IMR-90 (cell line): ENCODE results near the gene ZNRF3. TPM values are rescaled to one million over a fixed set of nuclear protein-coding genes. Genes with fewer than 3 reads are reported as not detected.

Experiments
- ATAC-seq: fragments of 200-7000 bp; cut with Tn5 transposase; 2 replicates; pipeline ENCODE4 v1.9.1; 2020; ENCODE audit warnings: low read depth, mild to moderate bottlenecking, moderate library complexity
- BruUV-seq: library from RNA; stranded (reverse); fragments of 400-500 nt; replicated peaks from 2 replicates; lab custom pipeline; 2021; lab: Mats Ljungman, UMichigan
- CTCF ChIA-PET: fragments of 300-600 bp; formaldehyde crosslinking; extraction: SDS; loops from one replicate; lab custom pipeline; 2021; ENCODE audit warnings: antibody characterized with exemption; lab: Yijun Ruan, JAX
- POLR2A ChIA-PET: fragments of 300-600 bp; sonication (Branson Sonifier 250); formaldehyde crosslinking; loops from one replicate; lab custom pipeline; 2022; ENCODE audit warnings: antibody characterized with exemption; ENCODE audit not compliant: unreplicated experiment; lab: Charles Lee
- DNase-seq: peaks from one replicate; pipeline ENCODE4 v3.0.0; 2013
- H2AFZ ChIP-seq: replicated peaks from 2 replicates; pipeline ENCODE3; 2013; ENCODE audit warnings: low read length, mild to moderate bottlenecking; ENCODE audit not compliant: poor library complexity
- H2AK5ac ChIP-seq: 2 replicates; pipeline ENCODE4 v1.6.1; 2013; ENCODE audit warnings: low read depth, low read length, inconsistent platforms
- H2AK9ac ChIP-seq: replicated peaks from 2 replicates; pipeline ENCODE3; 2013; ENCODE audit warnings: mild to moderate bottlenecking, low read depth, low read length, moderate library complexity; ENCODE audit not compliant: poor library complexity
- H2BK120ac ChIP-seq: 2 replicates; pipeline ENCODE4 v1.6.1; 2013; ENCODE audit warnings: low read depth, low read length, inconsistent platforms
- H2BK15ac ChIP-seq: 3 replicates; pipeline ENCODE4 v1.6.1; 2013; ENCODE audit warnings: low read depth, low read length, inconsistent platforms
- H2BK20ac ChIP-seq: 2 replicates; pipeline ENCODE4 v1.6.1; 2013; ENCODE audit warnings: low read depth, mild to moderate bottlenecking, inconsistent platforms, low read length, moderate library complexity
- H2BK5ac ChIP-seq: 2 replicates; pipeline ENCODE4 v1.6.1; 2013; ENCODE audit warnings: mild to moderate bottlenecking, low read depth, low read length, inconsistent platforms; ENCODE audit not compliant: poor library complexity, severe bottlenecking
- H3K14ac ChIP-seq: replicated peaks from 2 replicates; pipeline ENCODE4 v1.6.1; 2013; ENCODE audit warnings: low read depth, low read length, inconsistent platforms
- H3K18ac ChIP-seq: 2 replicates; pipeline ENCODE4 v1.6.1; 2013; ENCODE audit warnings: low read depth, low read length, control low read depth
- H3K23ac ChIP-seq: 2 replicates; pipeline ENCODE4 v1.6.1; 2013; ENCODE audit warnings: low read depth, low read length, inconsistent platforms
- H3K27ac ChIP-seq: 2 replicates; pipeline ENCODE4 v1.5.1; 2013; ENCODE audit warnings: mild to moderate bottlenecking, control low read depth, low read length; ENCODE audit not compliant: insufficient read depth
- H3K27me3 ChIP-seq: 2 replicates; pipeline ENCODE4 v1.6.1; 2013; ENCODE audit warnings: low read length; ENCODE audit not compliant: control insufficient read depth, insufficient read depth
- H3K36me3 ChIP-seq: 2 replicates; pipeline ENCODE4 v1.6.1; 2013; ENCODE audit warnings: low read length, mixed read lengths; ENCODE audit not compliant: control insufficient read depth, insufficient read depth
- H3K4ac ChIP-seq: 2 replicates; pipeline ENCODE4 v1.6.1; 2013; ENCODE audit warnings: low read depth, low read length, inconsistent platforms
- H3K4me1 ChIP-seq: 2 replicates; pipeline ENCODE4 v1.6.1; 2013; ENCODE audit warnings: low read length, mixed read lengths; ENCODE audit not compliant: control insufficient read depth, insufficient read depth
- H3K4me2 ChIP-seq: 2 replicates; pipeline ENCODE4 v1.6.1; 2013; ENCODE audit warnings: low read depth, mild to moderate bottlenecking, control low read depth, low read length, moderate library complexity
- H3K4me3 ChIP-seq: 2 replicates; pipeline ENCODE4 v1.5.1; 2013; ENCODE audit warnings: low read depth, mild to moderate bottlenecking, control low read depth, low read length, moderate library complexity; ENCODE audit not compliant: insufficient read depth
- H3K56ac ChIP-seq: 2 replicates; pipeline ENCODE4 v1.6.1; 2013; ENCODE audit warnings: low read length, inconsistent platforms; ENCODE audit not compliant: insufficient read depth; ENCODE audit errors: extremely low read depth
- H3K79me1 ChIP-seq, 2 experiments: 2 replicates each; pipeline ENCODE4 v1.6.1; 2013; ENCODE audit warnings: low read length in 2 of 2, inconsistent platforms in 1 of 2, low read depth in 1 of 2
- H3K9ac ChIP-seq: 2 replicates; pipeline ENCODE4 v1.6.1; 2013; ENCODE audit warnings: low read depth, low read length, control low read depth
- H3K9me1 ChIP-seq: 2 replicates; pipeline ENCODE4 v1.6.1; 2013; ENCODE audit warnings: low read length, inconsistent platforms; ENCODE audit not compliant: insufficient read depth
- H3K9me3 ChIP-seq: 2 replicates; pipeline ENCODE4 v1.6.1; 2013; ENCODE audit warnings: low read length; ENCODE audit not compliant: control insufficient read depth, insufficient read depth
- H4K20me1 ChIP-seq: 2 replicates; pipeline ENCODE4 v1.6.1; 2013; ENCODE audit warnings: low read length, inconsistent platforms; ENCODE audit not compliant: insufficient read depth
- H4K5ac ChIP-seq: 2 replicates; pipeline ENCODE4 v1.6.1; 2013; ENCODE audit warnings: mild to moderate bottlenecking, low read depth, low read length, control low read depth
- H4K8ac ChIP-seq, 2 experiments: 2 replicates each; pipeline ENCODE4 v1.6.1; 2013; ENCODE audit warnings: low read depth in 2 of 2, low read length in 2 of 2, control low read depth in 1 of 2, inconsistent platforms in 1 of 2
- H4K91ac ChIP-seq: 2 replicates; pipeline ENCODE4 v1.6.1; 2013; ENCODE audit warnings: low read depth, low read length, inconsistent platforms; ENCODE audit not compliant: insufficient read depth
- BHLHE40 ChIP-seq: fragments of 150-350 bp; IDR thresholded peaks from 2 replicates; pipeline ENCODE4 v1.6.1; 2016; ENCODE audit warnings: mild to moderate bottlenecking, low read depth, low read length
- CEBPB ChIP-seq: IDR thresholded peaks from 2 replicates; pipeline ENCODE4 v1.6.1; 2012; ENCODE audit warnings: low read depth, low read length, improper control_type of control experiment
- CHD1 ChIP-seq: IDR thresholded peaks from 2 replicates; pipeline ENCODE4 v1.6.1; 2012; ENCODE audit warnings: low read depth, low read length, improper control_type of control experiment
- ELK1 ChIP-seq: fragments of 150-350 bp; IDR thresholded peaks from 2 replicates; pipeline ENCODE4 v1.6.1; 2016; ENCODE audit warnings: low read depth, mild to moderate bottlenecking, low read length, moderate library complexity, borderline replicate concordance
- FOS ChIP-seq: fragments of 150-350 bp; IDR thresholded peaks from 2 replicates; pipeline ENCODE4 v1.6.1; 2016; ENCODE audit warnings: low read depth, low read length
- MAFK ChIP-seq: IDR thresholded peaks from 2 replicates; pipeline ENCODE4 v1.6.1; 2012; ENCODE audit warnings: low read depth, low read length, improper control_type of control experiment
- MAZ ChIP-seq: IDR thresholded peaks from 2 replicates; pipeline ENCODE4 v1.6.1; 2012; ENCODE audit warnings: low read depth, mild to moderate bottlenecking, low read length, improper control_type of control experiment, moderate library complexity, borderline replicate concordance
- MXI1 ChIP-seq: IDR thresholded peaks from 2 replicates; pipeline ENCODE4 v1.6.1; 2012; ENCODE audit warnings: low read depth, mild to moderate bottlenecking, low read length, moderate library complexity, borderline replicate concordance
- NFE2L2 ChIP-seq: fragments of 150-350 bp; IDR thresholded peaks from 2 replicates; pipeline ENCODE4 v1.6.1; 2016; ENCODE audit warnings: low read depth, mild to moderate bottlenecking, low read length
- POLR2A ChIP-seq: IDR thresholded peaks from 2 replicates; pipeline ENCODE4 v1.6.1; 2012; ENCODE audit warnings: mild to moderate bottlenecking, low read depth, low read length
- RAD21 ChIP-seq: IDR thresholded peaks from 2 replicates; pipeline ENCODE4 v1.6.1; 2012; ENCODE audit warnings: low read length, improper control_type of control experiment
- RCOR1 ChIP-seq: IDR thresholded peaks from 2 replicates; pipeline ENCODE4 v1.6.1; 2012; ENCODE audit warnings: mild to moderate bottlenecking, low read length, improper control_type of control experiment; ENCODE audit not compliant: insufficient replicate concordance
- RFX5 ChIP-seq: IDR thresholded peaks from 2 replicates; pipeline ENCODE4 v1.8.0; 2012; ENCODE audit warnings: low read depth, mild to moderate bottlenecking, low read length, moderate library complexity
- SMC3 ChIP-seq: fragments of 150-350 bp; IDR thresholded peaks from 2 replicates; pipeline ENCODE4 v1.6.1; 2016; ENCODE audit warnings: low read depth, mild to moderate bottlenecking, antibody characterized with exemption, low read length, moderate library complexity
- WGBS, 2 experiments: methylation state at CpG; one replicate each; pipeline versions ENCODE4 v1.1.5 to v1.1.7; 2013; ENCODE audit warnings: missing lambda C conversion rate in 2 of 2; ENCODE audit not compliant: insufficient read length in 1 of 2; ENCODE audit errors: extremely low coverage in 2 of 2; 5-methylcytosine and 5-hydroxymethylcytosine counted together
- dilution Hi-C: fragments of 300-500 bp; cut with HindIII; formaldehyde crosslinking; loops from one replicate; pipeline ENCODE4 v1.14.3; 2018; ENCODE audit warnings: low sequenced_read_pairs; ENCODE audit not compliant: unreplicated experiment
- in situ Hi-C: fragments of 300-500 bp; cut with MboI; formaldehyde crosslinking; loops from 3 replicates; pipeline ENCODE4 v1.14.3; 2019; ENCODE audit warnings: low sequenced_read_pairs, inconsistent platforms, mixed read lengths
- intact Hi-C: fragments of 100-400 bp; cut with micrococcal nuclease; formaldehyde crosslinking; loops from 2 replicates; pipeline ENCODE4 v1.10.0; 2022
- polyA plus RNA-seq, 3 experiments: library from polyadenylated mRNA; depleted of rRNA; stranded (reverse); fragments of >200 nt; gene quantifications; 2 replicates each; pipeline ENCODE4 v1.2.3, GENCODE V29; 2012; ENCODE audit warnings: low replicate concordance in 1 of 3
- total RNA-seq: library from RNA; depleted of rRNA; stranded (reverse); fragments of >200 nt; gene quantifications from 2 replicates; pipeline ENCODE4 v1.2.3, GENCODE V29; 2012
- TF ChIP-seq, protein P1 (sequence below): conservative IDR thresholded peaks from 2 replicates; pipeline ENCODE4 v1.5.1; 2012; ENCODE audit warnings: mild to moderate bottlenecking, low read depth, low read length, improper control_type of control experiment
- TF ChIP-seq, protein P2 (sequence below): fragments of 150-350 bp; IDR thresholded peaks from 2 replicates; pipeline ENCODE4 v1.6.1; 2017; ENCODE audit warnings: mild to moderate bottlenecking, antibody characterized with exemption, low read length, low read depth

Gene ZNRF3
- total and polyA plus RNA-seq, 2 of the 4 experiments (the other 2 are of a cell fraction): 1.4 to 2.4 TPM

- no peak overlapping the region for H2BK15ac ChIP-seq
- no peak overlapping the region for H2BK20ac ChIP-seq
- H3K56ac ChIP-seq: no peak overlapping the region
- no peaks in the 10 kb centered on the region for H3K27me3 ChIP-seq
- no peak overlapping the region for H4K5ac ChIP-seq
- H3K9ac ChIP-seq: no peak overlapping the region
- WGBS, 2 experiments: no CpG with 5 or more reads among the region's 3 CpGs
- TF ChIP-seq CEBPB: no peak
- TF ChIP-seq RCOR1: no peak
- TF ChIP-seq SMC3: no peak
- no peak for TF ChIP-seq CHD1
- TF ChIP-seq MAZ: no peak
- TF ChIP-seq RAD21: no peak
- TF ChIP-seq MAFK: no peak
- no peak for TF ChIP-seq POLR2A
- TF ChIP-seq, protein P1, sequence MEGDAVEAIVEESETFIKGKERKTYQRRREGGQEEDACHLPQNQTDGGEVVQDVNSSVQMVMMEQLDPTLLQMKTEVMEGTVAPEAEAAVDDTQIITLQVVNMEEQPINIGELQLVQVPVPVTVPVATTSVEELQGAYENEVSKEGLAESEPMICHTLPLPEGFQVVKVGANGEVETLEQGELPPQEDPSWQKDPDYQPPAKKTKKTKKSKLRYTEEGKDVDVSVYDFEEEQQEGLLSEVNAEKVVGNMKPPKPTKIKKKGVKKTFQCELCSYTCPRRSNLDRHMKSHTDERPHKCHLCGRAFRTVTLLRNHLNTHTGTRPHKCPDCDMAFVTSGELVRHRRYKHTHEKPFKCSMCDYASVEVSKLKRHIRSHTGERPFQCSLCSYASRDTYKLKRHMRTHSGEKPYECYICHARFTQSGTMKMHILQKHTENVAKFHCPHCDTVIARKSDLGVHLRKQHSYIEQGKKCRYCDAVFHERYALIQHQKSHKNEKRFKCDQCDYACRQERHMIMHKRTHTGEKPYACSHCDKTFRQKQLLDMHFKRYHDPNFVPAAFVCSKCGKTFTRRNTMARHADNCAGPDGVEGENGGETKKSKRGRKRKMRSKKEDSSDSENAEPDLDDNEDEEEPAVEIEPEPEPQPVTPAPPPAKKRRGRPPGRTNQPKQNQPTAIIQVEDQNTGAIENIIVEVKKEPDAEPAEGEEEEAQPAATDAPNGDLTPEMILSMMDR: no peak
- TF ChIP-seq FOS: no peak
- TF ChIP-seq, protein P2, sequence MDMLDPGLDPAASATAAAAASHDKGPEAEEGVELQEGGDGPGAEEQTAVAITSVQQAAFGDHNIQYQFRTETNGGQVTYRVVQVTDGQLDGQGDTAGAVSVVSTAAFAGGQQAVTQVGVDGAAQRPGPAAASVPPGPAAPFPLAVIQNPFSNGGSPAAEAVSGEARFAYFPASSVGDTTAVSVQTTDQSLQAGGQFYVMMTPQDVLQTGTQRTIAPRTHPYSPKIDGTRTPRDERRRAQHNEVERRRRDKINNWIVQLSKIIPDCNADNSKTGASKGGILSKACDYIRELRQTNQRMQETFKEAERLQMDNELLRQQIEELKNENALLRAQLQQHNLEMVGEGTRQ: no peak
- no peak for TF ChIP-seq MXI1
- no peak for TF ChIP-seq ELK1
- TF ChIP-seq RFX5: no peak
- TF ChIP-seq NFE2L2: no peak
- TF ChIP-seq BHLHE40: no peak
- intact Hi-C loops: no loop called here
- no peak overlapping the region for H3K14ac ChIP-seq
- peaks cover 11% of the 10 kb centered on the region for H3K4me1 ChIP-seq
- peaks cover 19% of the 10 kb centered on the region; the same call in 1 of the 2 replicates for H4K20me1 ChIP-seq
- dilution Hi-C loops: no loop called here
- no peak for ATAC-seq
- H3K9me1 ChIP-seq: peaks cover 9% of the 10 kb centered on the region; the same call in 1 of the 2 replicates
- H2BK120ac ChIP-seq: no peak overlapping the region
- CTCF ChIA-PET: no interaction called here
- BruUV-seq: no TSS peak
- H3K36me3 ChIP-seq: no peaks in the 10 kb centered on the region
- H3K4ac ChIP-seq: no peak overlapping the region
- no peak overlapping the region for H4K8ac ChIP-seq
- H3K27ac ChIP-seq: no peak overlapping the region
- POLR2A ChIA-PET: no interaction called here
- no peak overlapping the region for H3K18ac ChIP-seq
- in situ Hi-C loops: no loop called here
- no peak for DNase-seq
- H3K4me2 ChIP-seq: no peak overlapping the region
- no peak overlapping the region for H3K23ac ChIP-seq
- H2AFZ ChIP-seq: no peak overlapping the region
- no peak overlapping the region for H2AK9ac ChIP-seq
- H3K9me3 ChIP-seq: no peaks in the 10 kb centered on the region
- peaks cover 17 to 40% of the 10 kb centered on the region in 2 experiments for H3K79me1 ChIP-seq
- no peak overlapping the region for H4K91ac ChIP-seq
- no peak overlapping the region for H2BK5ac ChIP-seq
- H3K4me3 ChIP-seq: no peak overlapping the region
- H2AK5ac ChIP-seq: no peak overlapping the region
Observed at GRCh38 chr22:28915969-28916368, 32.6 kb downstream of the ZNRF3 start.
